Thyroid gland (tissue), 4 donors: ENCODE measurements around the gene RASSF9. TPM values are rescaled to one million over a fixed set of nuclear protein-coding genes. Genes with fewer than 3 reads are reported as not detected.
A peak's percentile ranks its signal among the peaks of the same experiment; 100 is the strongest.

Experiments
- DNase-seq, 2 donors: peaks; one replicate each; pipeline ENCODE4 v3.0.0-alpha.2; 2019
- H3K27ac ChIP-seq, 3 donors: fragments of 200-600 bp; sonication (generic); 1 replicate in 2 of 3; 2 replicates in 1 of 3; pipeline ENCODE4 v1.5.1; 2016 to 2019; ENCODE audit warnings: mild to moderate bottlenecking in 1 of 3, moderate library complexity in 1 of 3
- H3K27me3 ChIP-seq: fragments of 200-600 bp; sonication (generic); one replicate; pipeline ENCODE4 v1.5.1; 2019
- H3K36me3 ChIP-seq, 2 donors: fragments of 200-600 bp; sonication (generic); one replicate each; pipeline ENCODE4 v1.5.1; 2016 to 2019
- H3K4me1 ChIP-seq, 2 donors: fragments of 200-600 bp; sonication (generic); one replicate each; pipeline ENCODE4 v1.5.1; 2017 to 2019
- H3K4me3 ChIP-seq, 3 donors: fragments of 200-600 bp; sonication (generic); replicated peaks in 1 of 3; 1 replicate in 2 of 3; 2 replicates in 1 of 3; pipeline ENCODE4 v1.5.1; 2016; ENCODE audit warnings: mild to moderate bottlenecking in 1 of 3
- H3K9me3 ChIP-seq: fragments of 200-600 bp; sonication (generic); one replicate; pipeline ENCODE4 v1.5.1; 2017
- POLR2A ChIP-seq, 2 donors: fragments of 450-650 bp; IDR thresholded peaks; one replicate each; pipeline ENCODE4 v1.6.1; 2017; ENCODE audit warnings: antibody characterized with exemption in 2 of 2, mild to moderate bottlenecking in 2 of 2, moderate library complexity in 1 of 2
- WGBS, 2 donors: methylation state at CpG; one replicate each; pipeline ENCODE4 v1.1.5; 2017; 5-methylcytosine and 5-hydroxymethylcytosine counted together
- intact Hi-C: fragments of 100-400 bp; cut with DNase I; formaldehyde crosslinking; loops from one replicate; pipeline ENCODE4 v1.15.1; 2023
- total RNA-seq, 4 donors: library from RNA; depleted of rRNA; stranded (reverse); fragments of >200 nt; gene quantifications; one replicate each; pipeline ENCODE4 v1.2.3, GENCODE V29; 2016
- TF ChIP-seq, protein P1 (sequence below), 6 experiments: fragments of 200-600 bp in 3 of 6; fragments of 450-650 bp in 3 of 6; sonication (generic) in 3 of 6; IDR thresholded peaks; one replicate each; pipeline ENCODE4 v1.5.1; 2016 to 2019; ENCODE audit warnings: antibody characterized with exemption in 6 of 6, mild to moderate bottlenecking in 2 of 6, inconsistent platforms in 1 of 6, moderate library complexity in 1 of 6

RASSF9 gene
- 10 to 100 TPM in 2 of 4 donors, 1 to 10 TPM in 2; 8.1 to 11.8 (median 9.7) TPM for total RNA-seq

- peaks cover 12 to 20% of the 10 kb centered on the region in 2 donors for H3K4me1 ChIP-seq
- H3K4me3 ChIP-seq = peak within 1 kb of the TSS in 2 of 3 donors; percentile 24 to 34
- H3K27me3 ChIP-seq = no peaks in the 10 kb centered on the region
- TF ChIP-seq, protein P1, sequence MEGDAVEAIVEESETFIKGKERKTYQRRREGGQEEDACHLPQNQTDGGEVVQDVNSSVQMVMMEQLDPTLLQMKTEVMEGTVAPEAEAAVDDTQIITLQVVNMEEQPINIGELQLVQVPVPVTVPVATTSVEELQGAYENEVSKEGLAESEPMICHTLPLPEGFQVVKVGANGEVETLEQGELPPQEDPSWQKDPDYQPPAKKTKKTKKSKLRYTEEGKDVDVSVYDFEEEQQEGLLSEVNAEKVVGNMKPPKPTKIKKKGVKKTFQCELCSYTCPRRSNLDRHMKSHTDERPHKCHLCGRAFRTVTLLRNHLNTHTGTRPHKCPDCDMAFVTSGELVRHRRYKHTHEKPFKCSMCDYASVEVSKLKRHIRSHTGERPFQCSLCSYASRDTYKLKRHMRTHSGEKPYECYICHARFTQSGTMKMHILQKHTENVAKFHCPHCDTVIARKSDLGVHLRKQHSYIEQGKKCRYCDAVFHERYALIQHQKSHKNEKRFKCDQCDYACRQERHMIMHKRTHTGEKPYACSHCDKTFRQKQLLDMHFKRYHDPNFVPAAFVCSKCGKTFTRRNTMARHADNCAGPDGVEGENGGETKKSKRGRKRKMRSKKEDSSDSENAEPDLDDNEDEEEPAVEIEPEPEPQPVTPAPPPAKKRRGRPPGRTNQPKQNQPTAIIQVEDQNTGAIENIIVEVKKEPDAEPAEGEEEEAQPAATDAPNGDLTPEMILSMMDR (IDR thresholded peaks at IDR 0.05) = no peak
- peak in 1 of 2 donors; percentile 52 for TF ChIP-seq POLR2A (IDR thresholded peaks at IDR 0.05)
- H3K27ac ChIP-seq = peak within 1 kb of the TSS; percentile 58 to 89 (median 66)
- 16% methylated on average over 15 of the region's 15 CpGs for WGBS, 2 donors
- intact Hi-C loops = no loop called here
- H3K36me3 ChIP-seq = no peaks in the 10 kb centered on the region
- peak; percentile 83 to 84 for DNase-seq
- no peaks in the 10 kb centered on the region for H3K9me3 ChIP-seq
Observed at GRCh38 chr12:85836197-85837090, at the start of gene RASSF9. TSS of gene RASSF9 (minus strand) at chr12:85836409. CDS start at chr12:85836201, 208 bp downstream.

DNA sequence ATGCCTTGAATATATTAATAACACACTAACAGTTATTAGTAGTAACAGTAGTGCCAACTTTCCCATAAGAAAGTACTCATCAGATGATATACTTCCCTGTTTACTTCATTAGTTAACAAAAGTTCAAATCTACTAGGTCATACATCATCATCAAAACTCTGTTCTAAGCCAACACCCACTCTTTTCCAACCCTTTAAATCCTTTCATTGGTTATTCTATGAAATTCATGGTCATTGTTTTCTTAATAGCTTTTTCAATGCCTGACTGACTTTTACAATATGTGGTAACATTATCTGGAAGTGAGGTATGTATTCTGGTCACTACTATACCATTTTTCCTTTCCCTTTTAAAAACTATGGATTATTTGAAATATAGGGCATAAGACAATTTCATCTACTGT lies 47.6 kb upstream of the RASSF9 start:
- TF ChIP-seq, protein P1 (IDR thresholded peaks at IDR 0.05) = no peak
- no peak for TF ChIP-seq POLR2A (IDR thresholded peaks at IDR 0.05)
- H3K4me3 ChIP-seq = no peak overlapping the region
- H3K4me1 ChIP-seq = no peaks in the 10 kb centered on the region
- no peaks in the 10 kb centered on the region for H3K9me3 ChIP-seq
- H3K27ac ChIP-seq = no peak overlapping the region
- H3K36me3 ChIP-seq = no peaks in the 10 kb centered on the region
- no peak for DNase-seq
- intact Hi-C loops = no loop called here
- H3K27me3 ChIP-seq = no peaks in the 10 kb centered on the region

DNA sequence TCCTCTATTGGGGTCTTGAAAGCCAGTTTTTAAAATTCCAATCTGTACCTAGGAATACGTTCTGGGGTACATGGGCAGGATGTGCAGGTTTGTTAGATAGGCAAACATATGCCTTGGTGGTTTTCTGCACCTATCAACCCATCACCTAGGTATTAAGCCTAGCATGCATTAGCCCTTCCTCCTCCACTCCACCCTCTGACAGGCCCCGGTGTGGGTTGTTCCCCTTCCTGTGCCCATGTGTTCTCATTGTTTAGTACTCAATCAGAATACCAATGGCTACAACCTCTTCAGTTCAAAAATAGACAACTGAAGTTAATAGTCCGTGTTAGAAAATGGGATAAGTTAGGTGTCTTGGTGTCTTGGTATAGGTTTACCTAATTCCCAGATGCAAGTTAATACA lies 41.2 kb upstream of the RASSF9 start:
- TF ChIP-seq, protein P1 (IDR thresholded peaks at IDR 0.05) = no peak
- TF ChIP-seq POLR2A (IDR thresholded peaks at IDR 0.05) = no peak
- Histone ChIP-seq H3K27ac (no peak overlapping the region), H3K9me3 (no peaks in the 10 kb centered on the region), H3K36me3 (no peaks in the 10 kb centered on the region), H3K4me3 (no peak overlapping the region), H3K4me1 (no peaks in the 10 kb centered on the region), H3K27me3 (no peaks in the 10 kb centered on the region)
- intact Hi-C loops = no loop called here
- 78 to 81% methylated on average over 3 of the region's 3 CpGs for WGBS, 2 donors
- DNase-seq = no peak

DNA sequence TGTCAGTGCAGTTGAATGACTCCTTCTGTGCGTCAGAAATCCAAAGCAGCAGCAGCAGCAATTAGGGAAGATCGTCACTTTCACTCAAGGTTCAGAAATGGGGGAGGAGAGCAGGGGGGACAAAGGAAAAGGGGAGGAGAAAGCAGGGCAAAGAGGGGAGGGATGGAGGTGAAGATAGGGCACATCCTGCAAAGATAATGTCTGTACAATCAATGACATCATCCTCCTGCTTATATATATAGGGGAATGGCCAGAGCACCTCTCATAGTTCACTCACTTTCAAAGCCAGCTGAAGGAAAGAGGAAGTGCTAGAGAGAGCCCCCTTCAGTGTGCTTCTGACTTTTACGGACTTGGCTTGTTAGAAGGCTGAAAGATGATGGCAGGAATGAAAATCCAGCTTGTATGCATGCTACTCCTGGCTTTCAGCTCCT lies 37.8 kb upstream of the RASSF9 start, which contains the start of gene NTS:
TSS of gene NTS (plus strand) at position 265 of the 431 bp plus-strand sequence. CDS start at position 374, 109 bp downstream.
- intact Hi-C loops = loop anchor here (5.0 kb wide), 1 partner anchor 407 kb away; no protein-coding TSS in a partner anchor
- WGBS, 2 donors = 17 to 36% methylated on average over 3 of the region's 3 CpGs
- Histone ChIP-seq H3K4me1 (no peaks in the 10 kb centered on the region), H3K4me3 (no peak within 1 kb of the TSS), H3K36me3 (no peaks in the 10 kb centered on the region), H3K9me3 (no peaks in the 10 kb centered on the region), H3K27ac (no peak within 1 kb of the TSS), H3K27me3 (no peaks in the 10 kb centered on the region)
- DNase-seq = no peak
- no peak for TF ChIP-seq POLR2A (IDR thresholded peaks at IDR 0.05)

- DNase-seq = no peak
- WGBS, 2 donors = 31 to 32% methylated on average over 3 of the region's 3 CpGs
- no peak overlapping the region for H3K27ac ChIP-seq
- no peaks in the 10 kb centered on the region for H3K9me3 ChIP-seq
- TF ChIP-seq POLR2A (IDR thresholded peaks at IDR 0.05) = no peak
- TF ChIP-seq, protein P1 (IDR thresholded peaks at IDR 0.05) = peak; percentile 20 to 74 (median 60)
- H3K36me3 ChIP-seq = no peaks in the 10 kb centered on the region
- H3K4me1 ChIP-seq = no peaks in the 10 kb centered on the region
- no peaks in the 10 kb centered on the region for H3K27me3 ChIP-seq
- no peak overlapping the region for H3K4me3 ChIP-seq
- intact Hi-C loops = loop anchor here (5.0 kb wide), 1 partner anchor 405 kb away; no protein-coding TSS in a partner anchor
Observed at GRCh38 chr12:85872497-85873091, 36.4 kb upstream of the RASSF9 start.
